HepG2 (cell line): Measurements from ENCODE around the gene FRMD5. TPM values are rescaled to one million over a fixed set of nuclear protein-coding genes. Genes with fewer than 3 reads are reported as not detected.

Source experiments
- ATAC-seq: fragments of 200-7000 bp; cut with Tn5 transposase; 3 replicates; pipeline ENCODE4 v1.9.1; 2020; ENCODE audit warnings: mild to moderate bottlenecking, moderate library complexity
- BruUV-seq: library from RNA; stranded (reverse); fragments of 400-500 nt; replicated peaks from 2 replicates; lab custom pipeline; 2021; lab: Mats Ljungman, UMichigan
- CTCF ChIA-PET: fragments of 300-600 bp; formaldehyde crosslinking; extraction: SDS; loops from one replicate; lab custom pipeline; 2021; ENCODE audit warnings: low total read pairs, inconsistent platforms, low intra/inter-chr PET ratio; lab: Yijun Ruan, JAX
- POLR2A ChIA-PET: fragments of 350-600 bp; sonication (Branson Sonifier 250); formaldehyde crosslinking; loops from one replicate; lab custom pipeline; 2020; ENCODE audit warnings: antibody characterized with exemption, inconsistent platforms; lab: Yijun Ruan, JAX
- DNase-seq: peaks from one replicate; pipeline ENCODE4 v3.0.0-alpha.2; 2015; ENCODE audit warnings: low spot score
- FAIRE-seq: peaks from 3 replicates; lab custom pipeline; 2011; peaks lifted over from hg19 to GRCh38; lab: Jason Lieb, UNC
- H2AFZ ChIP-seq: one replicate; pipeline ENCODE4 v1.6.1; 2011; ENCODE audit warnings: low read length, inconsistent platforms
- H3K27ac ChIP-seq: fragments of 300-600 bp; 3 replicates; pipeline ENCODE4 v1.8.0; 2011; ENCODE audit warnings: mixed run types, mild to moderate bottlenecking, mixed read lengths, low read length, inconsistent platforms; ENCODE audit not compliant: insufficient read depth; ENCODE audit errors: extremely low read length
- H3K27me3 ChIP-seq, 2 experiments: fragments of 200-600 bp in 1 of 2; 2 replicates in 1 of 2; 3 replicates in 1 of 2; pipeline versions ENCODE4 v1.6.0 to v1.8.0; 2011; ENCODE audit warnings: low read length in 2 of 2, mild to moderate bottlenecking in 2 of 2, moderate library complexity in 2 of 2, inconsistent platforms in 1 of 2; ENCODE audit not compliant: insufficient read depth in 2 of 2, control insufficient read depth in 1 of 2
- H3K36me3 ChIP-seq, 2 experiments: fragments of 200-600 bp in 1 of 2; replicated peaks in 1 of 2; 2 replicates in 1 of 2; 3 replicates in 1 of 2; pipeline versions ENCODE4 v1.5.1 to v1.8.0; 2011; ENCODE audit warnings: low read length in 2 of 2, inconsistent platforms in 1 of 2; ENCODE audit not compliant: insufficient read depth in 2 of 2, control insufficient read depth in 1 of 2
- H3K4me1 ChIP-seq: 2 replicates; pipeline ENCODE4 v1.5.1; 2012; ENCODE audit warnings: low read length, inconsistent platforms; ENCODE audit not compliant: insufficient read depth
- H3K4me2 ChIP-seq: 2 replicates; pipeline ENCODE4 v1.6.0; 2011; ENCODE audit warnings: low read depth, low read length, inconsistent platforms
- H3K4me3 ChIP-seq, 3 experiments: fragments of 200-600 bp in 1 of 3; sonication (generic), shearing (Covaris generic) in 1 of 3; replicated peaks in 1 of 3; 2 replicates each; pipeline ENCODE4 v1.5.1; 2011 to 2016; ENCODE audit warnings: low read length in 3 of 3, inconsistent platforms in 2 of 3, low read depth in 2 of 3, mild to moderate bottlenecking in 2 of 3, control low read depth in 1 of 3, mixed read lengths in 1 of 3; ENCODE audit not compliant: insufficient read depth in 1 of 3
- H3K79me2 ChIP-seq: one replicate; pipeline ENCODE4 v1.6.1; 2011; ENCODE audit warnings: low read length, inconsistent platforms; ENCODE audit not compliant: insufficient read depth
- H3K9ac ChIP-seq: 2 replicates; pipeline ENCODE4 v1.6.0; 2011; ENCODE audit warnings: mild to moderate bottlenecking, low read depth, low read length, inconsistent platforms; ENCODE audit not compliant: insufficient read depth
- H3K9me3 ChIP-seq: 2 replicates; pipeline ENCODE4 v1.5.1; 2012; ENCODE audit warnings: mild to moderate bottlenecking, low read length
- H4K20me1 ChIP-seq: 2 replicates; pipeline ENCODE4 v1.6.0; 2011; ENCODE audit warnings: inconsistent platforms, mild to moderate bottlenecking, low read length, moderate library complexity; ENCODE audit not compliant: insufficient read depth
- DMAP1 ChIP-seq: IDR thresholded peaks from 2 replicates; pipeline ENCODE4 v1.6.1; 2016
- HOXA3 ChIP-seq: sonication (generic); formaldehyde crosslinking; IDR thresholded peaks from 2 replicates; pipeline ENCODE4 v1.5.0; 2020; ENCODE audit warnings: missing genetic modification reagents
- MAF1 ChIP-seq: sonication (generic); formaldehyde crosslinking; IDR thresholded peaks from 2 replicates; pipeline ENCODE4 v1.5.0; 2020; ENCODE audit warnings: missing genetic modification reagents, borderline replicate concordance
- SOX13 ChIP-seq, 3 experiments: fragments of 450-650 bp in 1 of 3; sonication (generic) in 1 of 3; formaldehyde crosslinking in 1 of 3; IDR thresholded peaks in 2 of 3; conservative IDR thresholded peaks in 1 of 3; 2 replicates each; pipeline versions ENCODE4 v1.5.0 to v1.6.1; 2016 to 2020; ENCODE audit warnings: antibody characterized with exemption in 1 of 3, mild to moderate bottlenecking in 1 of 3, missing compliant biosample characterization in 1 of 3, missing genetic modification reagents in 1 of 3, moderate library complexity in 1 of 3
- XRCC5 ChIP-seq: fragments of 200-400 bp; formaldehyde crosslinking; optimal IDR thresholded peaks from 2 replicates; pipeline ENCODE3; 2017; ENCODE audit warnings: mild to moderate bottlenecking, low read length
- ZFP91 ChIP-seq: sonication (generic); formaldehyde crosslinking; IDR thresholded peaks from 2 replicates; pipeline ENCODE4 v1.9.0; 2022; ENCODE audit warnings: missing genetic modification reagents, mild to moderate bottlenecking, borderline replicate concordance
- ZNF432 ChIP-seq: sonication (generic); formaldehyde crosslinking; IDR thresholded peaks from 2 replicates; pipeline ENCODE4 v1.5.0; 2020; ENCODE audit warnings: missing genetic modification reagents, mild to moderate bottlenecking, borderline replicate concordance
- WGBS: methylation state at CpG from one replicate; pipeline ENCODE4 v1.1.6; 2017; ENCODE audit warnings: low lambda C conversion rate; 5-methylcytosine and 5-hydroxymethylcytosine counted together
- in situ Hi-C: cut with HindIII; loops from 2 replicates; pipeline ENCODE4 v1.10.0; 2017; ENCODE audit warnings: low pct_unique_long_range_greater_than_20kb; ENCODE audit not compliant: extremely low pct_ligation_motif_present
- intact Hi-C: fragments of 100-400 bp; cut with micrococcal nuclease; formaldehyde crosslinking; loops from one replicate; pipeline ENCODE4 v1.10.0; 2022; ENCODE audit not compliant: unreplicated experiment
- polyA plus RNA-seq, 8 experiments: library from polyadenylated mRNA; depleted of rRNA in 3 of 8; stranded (reverse) in 7 of 8; unstranded in 1 of 8; fragments of >200 nt; fragmentation: Illumina TruSeq in 4 of 8; extraction: Trizol in 4 of 8; gene quantifications; 2 replicates each; pipeline versions ENCODE4 v1.2.1 to v1.2.3, GENCODE V29; 2011 to 2016; ENCODE audit warnings: low read depth in 4 of 8, missing spikeins in 1 of 8, mixed read lengths in 1 of 8; ENCODE audit not compliant: insufficient read depth in 1 of 8
- total RNA-seq, 5 experiments: library from RNA; depleted of rRNA; stranded (reverse); fragments of >200 nt; fragmentation: Illumina TruSeq; extraction: Trizol; gene quantifications; 2 replicates each; pipeline ENCODE4 v1.2.3, GENCODE V29; 2016; ENCODE audit warnings: low read depth in 1 of 5
- TF ChIP-seq, protein P1 (sequence below): sonication (generic); formaldehyde crosslinking; IDR thresholded peaks from 2 replicates; pipeline ENCODE4 v1.5.1; 2020; ENCODE audit warnings: mild to moderate bottlenecking, moderate library complexity, missing genetic modification reagents
- TF ChIP-seq, protein P2 (sequence below), 2 experiments: sonication (generic) in 1 of 2; formaldehyde crosslinking in 1 of 2; IDR thresholded peaks; 2 replicates each; pipeline versions ENCODE4 v1.4.0 to v1.6.1; 2016 to 2020; ENCODE audit warnings: borderline replicate concordance in 1 of 2, low read depth in 1 of 2, mild to moderate bottlenecking in 1 of 2, missing genetic modification reagents in 1 of 2
- TF ChIP-seq, protein P3 (sequence below): sonication (generic); formaldehyde crosslinking; IDR thresholded peaks from 2 replicates; pipeline ENCODE4 v1.5.1; 2020; ENCODE audit warnings: missing genetic modification reagents, mild to moderate bottlenecking, borderline replicate concordance
- TF ChIP-seq, protein P4 (sequence below): fragments of 450-650 bp; IDR thresholded peaks from 2 replicates; pipeline ENCODE4 v1.6.1; 2016

The FRMD5 gene
- total and polyA plus RNA-seq, 2 of the 13 experiments (the other 11 are each of a cell fraction or from before 2014, with no cell fraction given) = 0.93 to 1.5 TPM

- TF ChIP-seq DMAP1 (CRISPR knock-in tag) (no peak), HOXA3 (no peak)
These were observed 296.2 kb downstream of the FRMD5 start (continued) for GRCh38 chr15:43898891-43899290.

- Histone ChIP-seq H3K27me3 (no peaks in the 10 kb centered on the region), H3K4me2 (no peak overlapping the region), H4K20me1 (no peaks in the 10 kb centered on the region), H3K9me3 (no peaks in the 10 kb centered on the region), H3K4me1 (peaks cover 23% of the 10 kb centered on the region), H3K36me3 (no peaks in the 10 kb centered on the region), H3K4me3 (no peak overlapping the region), H3K79me2 (no peaks in the 10 kb centered on the region), H3K9ac (no peak overlapping the region), H2AFZ (no peak overlapping the region), H3K27ac (no peak overlapping the region)
- no TSS peak for BruUV-seq
- in situ Hi-C loops (loop anchor here (25.0 kb wide), 1 partner anchor 616 kb away; no protein-coding TSS in a partner anchor), intact Hi-C loops (no loop called here)
- ATAC-seq (no peak), FAIRE-seq (no peak), DNase-seq (no peak)
- ChIA-PET POLR2A (no interaction called here), CTCF (no interaction called here)
- WGBS = 78% methylated on average over 1 of the region's 1 CpG
- TF ChIP-seq ZNF432 (CRISPR knock-in tag) = no peak
- no peak for TF ChIP-seq XRCC5
- TF ChIP-seq, protein P1, sequence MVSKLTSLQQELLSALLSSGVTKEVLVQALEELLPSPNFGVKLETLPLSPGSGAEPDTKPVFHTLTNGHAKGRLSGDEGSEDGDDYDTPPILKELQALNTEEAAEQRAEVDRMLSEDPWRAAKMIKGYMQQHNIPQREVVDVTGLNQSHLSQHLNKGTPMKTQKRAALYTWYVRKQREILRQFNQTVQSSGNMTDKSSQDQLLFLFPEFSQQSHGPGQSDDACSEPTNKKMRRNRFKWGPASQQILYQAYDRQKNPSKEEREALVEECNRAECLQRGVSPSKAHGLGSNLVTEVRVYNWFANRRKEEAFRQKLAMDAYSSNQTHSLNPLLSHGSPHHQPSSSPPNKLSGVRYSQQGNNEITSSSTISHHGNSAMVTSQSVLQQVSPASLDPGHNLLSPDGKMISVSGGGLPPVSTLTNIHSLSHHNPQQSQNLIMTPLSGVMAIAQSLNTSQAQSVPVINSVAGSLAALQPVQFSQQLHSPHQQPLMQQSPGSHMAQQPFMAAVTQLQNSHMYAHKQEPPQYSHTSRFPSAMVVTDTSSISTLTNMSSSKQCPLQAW = no peak
- TF ChIP-seq, protein P2, sequence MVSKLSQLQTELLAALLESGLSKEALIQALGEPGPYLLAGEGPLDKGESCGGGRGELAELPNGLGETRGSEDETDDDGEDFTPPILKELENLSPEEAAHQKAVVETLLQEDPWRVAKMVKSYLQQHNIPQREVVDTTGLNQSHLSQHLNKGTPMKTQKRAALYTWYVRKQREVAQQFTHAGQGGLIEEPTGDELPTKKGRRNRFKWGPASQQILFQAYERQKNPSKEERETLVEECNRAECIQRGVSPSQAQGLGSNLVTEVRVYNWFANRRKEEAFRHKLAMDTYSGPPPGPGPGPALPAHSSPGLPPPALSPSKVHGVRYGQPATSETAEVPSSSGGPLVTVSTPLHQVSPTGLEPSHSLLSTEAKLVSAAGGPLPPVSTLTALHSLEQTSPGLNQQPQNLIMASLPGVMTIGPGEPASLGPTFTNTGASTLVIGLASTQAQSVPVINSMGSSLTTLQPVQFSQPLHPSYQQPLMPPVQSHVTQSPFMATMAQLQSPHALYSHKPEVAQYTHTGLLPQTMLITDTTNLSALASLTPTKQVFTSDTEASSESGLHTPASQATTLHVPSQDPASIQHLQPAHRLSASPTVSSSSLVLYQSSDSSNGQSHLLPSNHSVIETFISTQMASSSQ (IDR thresholded peaks at IDR 0.05; ENCODE audit: low read depth) = no peak
- TF ChIP-seq, protein P2 (CRISPR knock-in tag; IDR thresholded peaks at IDR 0.05; ENCODE audit: borderline replicate concordance) = no peak
- TF ChIP-seq, protein P3, sequence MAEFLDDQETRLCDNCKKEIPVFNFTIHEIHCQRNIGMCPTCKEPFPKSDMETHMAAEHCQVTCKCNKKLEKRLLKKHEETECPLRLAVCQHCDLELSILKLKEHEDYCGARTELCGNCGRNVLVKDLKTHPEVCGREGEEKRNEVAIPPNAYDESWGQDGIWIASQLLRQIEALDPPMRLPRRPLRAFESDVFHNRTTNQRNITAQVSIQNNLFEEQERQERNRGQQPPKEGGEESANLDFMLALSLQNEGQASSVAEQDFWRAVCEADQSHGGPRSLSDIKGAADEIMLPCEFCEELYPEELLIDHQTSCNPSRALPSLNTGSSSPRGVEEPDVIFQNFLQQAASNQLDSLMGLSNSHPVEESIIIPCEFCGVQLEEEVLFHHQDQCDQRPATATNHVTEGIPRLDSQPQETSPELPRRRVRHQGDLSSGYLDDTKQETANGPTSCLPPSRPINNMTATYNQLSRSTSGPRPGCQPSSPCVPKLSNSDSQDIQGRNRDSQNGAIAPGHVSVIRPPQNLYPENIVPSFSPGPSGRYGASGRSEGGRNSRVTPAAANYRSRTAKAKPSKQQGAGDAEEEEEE (CRISPR knock-in tag) = no peak
- no peak for TF ChIP-seq MAF1 (CRISPR knock-in tag)
- TF ChIP-seq ZFP91 (CRISPR knock-in tag) = no peak
- no peak for TF ChIP-seq SOX13 (IDR thresholded peaks at IDR 0.05)
- no peak for TF ChIP-seq SOX13 (CRISPR knock-in tag; conservative IDR thresholded peaks at IDR 0.05 in 1 of 2, IDR thresholded peaks at IDR 0.05 in 1 of 2)
- TF ChIP-seq, protein P4, sequence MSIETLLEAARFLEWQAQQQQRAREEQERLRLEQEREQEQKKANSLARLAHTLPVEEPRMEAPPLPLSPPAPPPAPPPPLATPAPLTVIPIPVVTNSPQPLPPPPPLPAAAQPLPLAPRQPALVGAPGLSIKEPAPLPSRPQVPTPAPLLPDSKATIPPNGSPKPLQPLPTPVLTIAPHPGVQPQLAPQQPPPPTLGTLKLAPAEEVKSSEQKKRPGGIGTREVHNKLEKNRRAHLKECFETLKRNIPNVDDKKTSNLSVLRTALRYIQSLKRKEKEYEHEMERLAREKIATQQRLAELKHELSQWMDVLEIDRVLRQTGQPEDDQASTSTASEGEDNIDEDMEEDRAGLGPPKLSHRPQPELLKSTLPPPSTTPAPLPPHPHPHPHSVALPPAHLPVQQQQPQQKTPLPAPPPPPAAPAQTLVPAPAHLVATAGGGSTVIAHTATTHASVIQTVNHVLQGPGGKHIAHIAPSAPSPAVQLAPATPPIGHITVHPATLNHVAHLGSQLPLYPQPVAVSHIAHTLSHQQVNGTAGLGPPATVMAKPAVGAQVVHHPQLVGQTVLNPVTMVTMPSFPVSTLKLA = no peak
These were observed 298.5 kb downstream of the FRMD5 start for GRCh38 chr15:43896543-43896942.
